NCI-H2081 (cell line): ENCODE results near the gene SRP14.
"Not testable (repeated sequence)": the region's sequence is repeated elsewhere in the genome, so short reads cannot be mapped to it uniquely, and the experiment has no call there.

Source experiments
- DNase-seq, 2 experiments: peaks; one replicate each; lab custom pipeline; 2025; lab: John Stamatoyannopoulos, UW

The SRP14 gene

DNA sequence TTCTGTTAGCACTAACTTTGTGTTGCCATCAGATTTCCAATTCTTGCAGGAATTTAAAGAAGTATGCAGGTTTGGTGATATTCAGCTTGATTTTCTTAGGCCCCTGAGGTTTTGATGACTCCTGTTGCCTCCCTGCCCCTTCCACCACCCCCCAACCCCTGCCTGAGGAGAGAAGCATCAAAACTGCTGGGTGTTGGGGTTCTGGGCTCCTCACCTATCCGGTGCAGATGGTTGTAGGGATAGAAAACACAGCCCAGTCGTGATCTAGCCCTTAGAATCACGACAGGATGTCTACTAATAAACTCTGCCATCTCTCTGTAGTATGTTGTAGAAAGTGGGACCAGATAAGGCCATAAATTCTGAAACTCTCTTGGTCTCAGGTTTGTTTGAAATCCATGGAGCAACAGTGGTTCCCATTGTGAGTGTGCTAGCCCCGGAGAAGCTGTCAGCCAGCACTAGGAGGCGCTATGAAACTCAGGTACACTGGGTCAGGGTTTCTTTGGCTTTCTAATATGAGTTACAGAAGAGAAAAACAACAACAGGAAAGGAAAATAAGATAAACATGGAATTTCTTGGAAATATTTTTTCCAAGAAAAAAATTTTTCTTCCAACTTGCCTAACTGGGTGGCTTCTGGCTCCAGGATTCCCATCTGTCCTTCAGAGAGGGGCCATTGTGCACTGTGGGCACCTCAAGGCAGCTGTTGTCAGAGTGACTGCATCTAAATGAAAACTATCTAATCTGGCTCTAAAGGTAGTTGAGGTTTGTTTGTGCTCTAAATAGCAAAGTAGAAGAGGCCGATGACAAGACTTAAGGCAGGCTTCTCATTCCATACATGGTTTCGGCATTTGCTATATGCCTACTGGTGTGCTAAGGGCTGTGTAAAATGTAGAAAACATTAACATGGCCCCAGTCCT is 8.7 kb downstream of the SRP14 start:
- peak in 1 of 2 experiments; percentile 11 for DNase-seq

DNA sequence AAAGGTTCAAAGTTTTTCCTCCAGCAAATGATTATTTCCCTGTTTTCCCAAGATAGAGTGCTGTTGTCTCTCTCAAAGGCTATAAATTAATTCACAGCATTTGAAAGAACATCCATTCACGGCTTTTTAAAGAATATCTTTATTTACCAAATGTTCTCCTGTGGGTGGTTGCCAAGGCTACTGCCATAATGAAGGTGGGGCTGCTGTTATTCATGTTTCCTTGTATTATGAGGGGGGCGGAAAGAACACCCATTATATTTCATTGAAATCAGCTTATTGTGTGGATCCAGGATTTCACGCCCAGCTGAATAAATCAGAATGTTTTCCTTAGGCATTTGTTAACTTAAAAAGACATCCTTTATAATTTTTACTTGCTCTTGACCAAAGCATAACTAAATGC is 10.1 kb downstream of the SRP14 start:
- peak; percentile 50 to 59 for DNase-seq

DNA sequence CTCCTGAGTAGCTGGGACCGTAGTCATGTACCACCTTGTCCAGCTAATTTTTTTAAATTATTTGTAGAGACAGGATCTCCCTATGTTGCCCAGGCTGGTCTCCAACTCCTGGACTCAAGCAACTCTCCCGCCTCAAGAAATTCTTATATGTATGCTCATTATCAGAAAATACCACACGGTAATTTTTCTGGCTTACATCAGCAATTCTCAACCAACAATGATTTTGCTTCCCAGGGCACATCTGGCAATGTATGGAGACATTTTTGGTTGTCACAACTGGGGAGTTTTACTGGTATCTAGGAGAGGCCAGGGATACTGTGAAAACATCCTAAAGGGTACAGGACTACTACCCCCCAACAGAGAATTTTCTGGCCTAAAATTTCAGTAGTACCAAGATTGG is 10.8 kb downstream of the SRP14 start:
- DNase-seq: no peak

DNA sequence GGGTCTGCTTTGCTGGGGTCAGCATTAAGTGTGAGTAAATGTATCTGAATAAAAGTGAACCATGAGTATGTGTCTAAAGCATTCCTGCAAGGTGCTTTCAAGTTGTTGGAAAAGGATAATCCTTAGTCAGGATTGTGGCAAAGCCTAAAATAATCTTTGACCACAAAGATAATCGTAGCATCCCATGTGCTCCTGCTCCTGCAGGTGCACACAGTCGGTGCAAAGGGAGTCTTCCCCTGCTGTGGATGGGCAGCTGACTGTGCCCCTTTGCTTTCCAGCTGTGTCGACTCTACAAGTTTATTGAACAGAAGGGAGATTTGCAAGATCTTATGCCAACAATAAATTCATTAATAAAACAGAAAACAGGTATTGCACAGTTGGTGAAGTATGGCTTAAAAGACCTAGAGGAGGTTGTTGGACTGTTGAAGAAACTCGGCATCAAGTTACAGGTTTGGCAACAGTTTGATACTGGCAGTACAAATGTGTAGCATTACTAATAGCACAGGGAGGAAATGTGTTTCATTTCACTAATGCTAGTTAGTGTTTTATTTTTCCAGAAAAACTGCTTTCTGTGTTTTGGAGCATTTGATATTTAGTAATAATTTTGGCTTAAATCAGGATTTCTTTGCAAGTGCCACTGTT is 22.6 kb downstream of the SRP14 start:
- no peak for DNase-seq

DNA sequence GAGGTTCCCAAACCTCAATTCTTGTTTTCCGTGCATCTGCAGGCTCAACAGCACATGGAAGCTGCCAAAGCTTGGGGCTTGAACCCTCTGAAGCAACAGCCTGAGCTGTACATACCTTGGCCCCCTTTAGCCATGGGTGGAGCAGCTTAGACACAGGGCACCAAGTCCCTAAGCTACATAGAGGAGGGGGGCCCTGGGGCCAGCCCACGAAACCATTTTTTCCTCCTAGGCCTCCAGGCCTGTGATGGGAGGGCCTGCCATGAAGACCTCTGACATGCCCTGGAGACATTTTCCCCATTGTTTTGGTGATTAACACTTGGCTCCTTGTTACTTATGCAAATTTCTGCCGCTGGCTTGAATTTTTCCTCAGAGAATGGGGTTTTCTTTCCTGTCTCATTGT is 24.6 kb downstream of the SRP14 start:
- DNase-seq: no peak

DNA sequence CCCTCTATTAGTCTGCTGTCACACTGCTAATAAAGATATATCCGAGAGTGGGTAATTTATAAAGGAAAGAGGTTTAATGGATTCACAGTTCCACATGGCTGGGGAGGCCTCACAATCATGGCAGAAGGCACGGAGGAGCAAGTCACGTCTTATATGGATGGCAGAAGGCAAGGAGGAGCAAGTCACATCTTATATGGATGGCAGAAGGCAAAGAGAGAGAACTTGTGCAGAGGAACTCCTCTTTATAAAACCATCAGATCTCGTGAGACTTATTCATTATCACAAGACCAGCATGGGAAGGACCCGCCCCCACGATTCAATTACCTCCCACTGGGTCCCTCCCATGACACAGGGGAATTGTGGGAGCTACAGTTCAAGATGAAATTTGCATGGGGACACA is 25.6 kb downstream of the SRP14 start:
- not testable (repeated sequence) for DNase-seq

DNA sequence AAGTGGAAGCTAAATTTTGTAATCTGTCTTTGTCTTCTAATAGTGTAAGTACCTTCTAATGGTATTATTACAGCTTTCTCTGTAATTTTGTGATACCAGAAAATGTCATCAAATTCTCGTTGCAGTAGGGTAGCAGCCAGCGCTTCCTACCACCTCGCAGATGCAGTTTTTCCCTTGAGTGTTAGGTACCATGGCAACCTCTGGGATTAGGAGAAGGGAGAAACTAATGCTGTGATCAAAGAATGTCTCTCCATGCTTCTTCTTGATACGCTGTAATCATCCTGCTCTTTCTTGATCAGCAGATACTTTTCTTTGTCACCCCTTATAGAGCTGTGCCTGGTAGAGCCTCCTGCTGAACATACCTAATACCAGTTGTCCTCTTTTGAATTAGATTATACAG is 27.7 kb downstream of the SRP14 start:
- DNase-seq: no peak

DNA sequence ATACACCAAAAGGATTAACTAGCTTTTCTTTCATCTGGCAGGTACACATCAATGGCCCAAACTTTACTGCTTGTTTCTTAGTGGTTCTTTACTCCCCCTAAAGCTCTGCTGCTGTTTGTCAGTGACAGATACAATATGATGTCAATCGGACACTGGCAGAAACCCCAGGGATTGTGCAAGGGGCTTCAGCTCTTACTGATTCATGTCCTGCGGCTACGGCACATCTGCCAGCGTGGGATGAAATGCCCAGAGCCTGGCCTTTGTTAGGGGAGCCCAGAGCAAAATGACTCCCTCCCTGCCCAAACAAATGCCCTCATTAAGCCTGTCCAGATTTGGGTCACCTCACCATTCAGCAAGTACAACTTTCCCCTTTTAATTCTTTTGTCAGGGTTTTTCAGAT is 28.3 kb downstream of the SRP14 start:
- DNase-seq: no peak

DNA sequence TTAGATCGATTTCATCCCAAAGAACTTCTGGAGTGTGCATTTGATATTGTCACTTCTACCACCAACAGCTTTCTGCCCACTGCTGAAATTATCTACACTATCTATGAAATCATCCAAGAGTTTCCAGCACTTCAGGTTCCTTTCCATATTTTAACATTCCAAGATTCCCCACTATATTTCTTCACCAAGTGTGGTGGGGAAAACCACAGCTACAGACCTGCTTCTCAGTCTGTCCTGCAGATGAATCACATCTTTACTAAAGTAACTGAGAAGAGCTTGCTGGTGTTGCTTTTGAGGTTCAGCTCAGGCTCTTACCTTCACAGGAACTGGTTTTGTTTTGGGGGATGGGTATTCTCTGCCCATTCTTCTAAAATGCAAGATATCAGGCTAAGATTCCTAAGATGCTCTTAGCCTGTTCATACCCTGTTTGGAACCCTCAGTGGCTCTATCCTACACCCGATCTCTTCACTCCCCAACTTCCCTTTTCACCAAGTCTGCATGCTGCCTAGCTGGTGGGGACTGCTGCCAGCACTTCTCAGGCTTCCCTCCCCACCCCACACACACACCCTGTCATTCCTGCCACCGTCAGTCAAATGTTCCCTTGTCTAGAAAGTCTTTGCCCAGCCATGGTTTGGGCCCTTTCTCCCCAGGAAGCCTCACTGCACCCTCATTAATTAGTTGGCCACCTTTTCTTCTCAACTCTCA is 30.8 kb downstream of the SRP14 start:
- DNase-seq: no peak

DNA sequence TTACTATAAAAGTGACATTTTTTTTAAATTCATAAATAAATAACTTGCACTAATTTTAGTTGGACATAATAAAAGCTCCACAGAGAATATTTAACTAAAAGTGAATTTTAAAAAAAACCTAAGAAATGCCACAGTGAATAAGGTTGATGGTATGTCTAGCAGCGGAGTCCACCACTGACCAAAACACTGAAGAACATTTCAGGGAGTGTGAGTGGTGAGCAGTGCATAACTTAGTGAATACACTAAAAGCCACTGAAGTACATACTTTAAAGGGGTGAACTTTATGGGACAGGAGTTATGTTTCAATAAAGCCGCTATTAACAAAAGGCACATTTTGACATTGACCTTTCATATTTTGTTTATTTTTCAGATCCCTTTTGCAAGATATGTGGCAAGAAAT is 32.3 kb downstream of the SRP14 start:
- DNase-seq: no peak

DNA sequence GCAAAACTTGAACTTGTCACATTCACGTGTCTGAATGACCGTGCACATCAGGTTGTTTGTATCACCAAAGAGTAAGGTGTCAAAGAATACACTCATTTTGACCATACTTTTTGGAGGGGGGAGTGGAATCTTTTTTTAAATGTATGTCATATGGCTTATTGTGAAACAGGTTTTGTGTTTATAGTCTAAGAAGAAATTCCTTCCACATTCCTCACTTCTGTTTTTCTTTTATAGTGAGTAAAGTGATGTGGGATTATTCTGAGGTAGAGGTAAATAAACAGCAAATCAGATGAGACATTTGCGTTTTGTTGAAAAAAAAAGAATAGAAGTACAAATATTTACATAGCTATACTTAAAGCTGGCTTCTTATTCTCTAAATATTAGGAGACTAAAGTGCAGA is 33.0 kb downstream of the SRP14 start:
- no peak for DNase-seq

DNA sequence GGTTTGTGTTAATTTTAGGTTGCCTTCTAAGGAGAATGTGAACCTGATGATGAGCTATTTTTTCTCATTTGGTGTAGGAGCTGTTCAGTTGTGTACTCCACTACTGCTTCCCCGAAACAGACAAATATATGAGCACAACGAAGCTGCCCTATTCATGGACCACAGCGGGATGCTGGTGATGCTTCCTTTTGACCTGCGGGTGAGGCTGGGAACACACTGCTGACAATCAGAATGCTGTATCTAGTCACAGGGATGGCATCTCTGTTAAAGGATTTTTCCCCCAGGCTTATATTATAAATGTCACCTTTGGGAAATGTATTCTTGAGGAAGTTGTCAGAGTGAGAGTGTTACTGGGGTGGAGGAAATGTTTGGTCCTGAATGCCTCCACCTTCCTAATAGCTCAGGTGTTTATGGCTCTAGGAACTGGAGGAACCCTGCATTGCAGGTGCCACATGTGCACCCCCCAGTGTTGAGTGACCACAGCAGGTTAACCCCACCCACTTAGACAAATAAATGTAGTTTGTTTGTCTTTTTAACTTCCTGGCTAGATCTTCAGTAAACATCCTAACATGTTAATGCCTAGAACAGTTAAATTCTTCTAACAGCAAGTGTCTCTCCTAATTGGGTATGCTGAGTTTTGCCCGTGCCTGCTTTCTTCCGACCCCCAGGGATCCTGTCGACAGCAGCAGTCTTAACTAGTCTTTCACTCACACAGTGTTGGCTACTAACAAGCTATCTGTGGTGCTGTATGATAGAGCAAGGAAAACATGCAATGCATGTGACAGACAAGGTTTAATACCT is 35.7 kb downstream of the SRP14 start:
- no peak for DNase-seq

DNA sequence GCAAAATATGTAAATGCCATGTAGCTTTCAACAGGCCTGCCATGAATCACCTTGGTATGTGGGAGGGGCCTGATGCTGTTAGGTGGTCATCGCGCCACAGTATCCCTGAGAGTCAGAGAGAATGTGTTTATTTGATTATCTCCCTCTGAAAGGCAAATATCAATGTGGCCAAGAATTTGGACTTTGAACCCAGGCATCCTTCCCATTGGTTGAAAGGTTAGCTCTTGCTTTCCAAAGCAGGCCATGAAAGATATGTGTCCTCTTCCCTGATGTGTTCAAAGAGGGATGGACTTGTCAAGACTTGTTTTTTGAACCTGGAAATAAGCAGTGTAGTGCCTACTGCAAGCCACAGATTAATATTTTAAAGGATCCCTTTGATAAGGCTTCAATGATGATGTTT is 36.7 kb downstream of the SRP14 start:
- DNase-seq: no peak

DNA sequence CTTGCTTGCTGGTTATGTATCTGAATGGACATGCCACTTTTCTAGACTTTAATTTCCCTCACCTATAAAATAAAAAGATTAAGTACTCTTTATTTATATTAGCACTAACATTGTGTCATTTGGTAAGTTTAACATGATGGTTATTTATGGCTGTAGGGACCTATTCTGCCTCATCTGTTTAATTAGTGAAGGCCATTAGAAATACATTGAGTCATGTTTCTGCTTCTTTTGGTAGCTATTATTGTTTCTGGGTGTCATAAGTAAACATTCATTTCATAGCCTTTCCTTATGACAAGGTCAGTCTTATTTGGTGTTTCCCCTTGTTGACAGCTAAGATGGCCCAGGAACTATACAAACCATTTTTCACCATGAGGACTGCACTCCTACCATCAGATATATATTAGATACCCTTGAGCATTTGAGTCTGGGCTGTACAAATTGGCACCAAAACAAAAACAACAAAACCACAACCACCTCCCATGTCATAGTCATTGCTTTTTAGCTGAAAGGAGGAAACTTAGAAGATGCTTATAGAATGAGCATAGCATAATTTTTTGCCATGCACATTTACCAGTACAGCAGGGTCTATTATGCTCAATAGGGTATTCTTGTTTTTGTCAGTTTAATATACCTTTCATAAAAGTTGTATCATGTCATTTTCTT is 39.3 kb downstream of the SRP14 start:
- DNase-seq: no peak

DNA sequence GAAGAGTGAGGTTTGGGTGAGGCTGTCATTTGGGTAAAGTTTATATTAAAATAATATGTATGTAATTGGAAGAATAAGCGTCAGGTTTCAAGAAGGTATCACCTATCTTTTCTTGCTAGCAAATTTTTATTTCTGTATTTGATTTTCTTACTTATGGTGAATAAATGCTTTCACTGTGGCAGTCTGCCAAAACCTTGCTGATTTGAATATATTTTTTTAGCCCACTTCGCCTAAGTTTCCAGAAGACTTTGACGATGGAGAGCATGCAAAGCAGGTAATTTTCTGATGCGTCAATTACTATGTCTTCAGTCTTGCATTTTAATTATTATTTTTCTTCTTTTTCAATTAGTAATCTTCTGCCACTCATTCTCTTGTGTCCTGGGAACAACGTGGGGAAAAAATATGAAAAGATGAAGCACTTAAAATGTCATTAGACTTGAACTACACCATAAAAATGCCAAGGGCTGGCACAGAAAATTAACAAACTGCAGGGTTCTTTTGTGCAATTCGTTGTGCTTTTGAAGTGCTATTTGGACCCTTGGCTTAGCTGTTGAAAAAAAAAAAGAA is 40.4 kb downstream of the SRP14 start:
- no peak for DNase-seq

DNA sequence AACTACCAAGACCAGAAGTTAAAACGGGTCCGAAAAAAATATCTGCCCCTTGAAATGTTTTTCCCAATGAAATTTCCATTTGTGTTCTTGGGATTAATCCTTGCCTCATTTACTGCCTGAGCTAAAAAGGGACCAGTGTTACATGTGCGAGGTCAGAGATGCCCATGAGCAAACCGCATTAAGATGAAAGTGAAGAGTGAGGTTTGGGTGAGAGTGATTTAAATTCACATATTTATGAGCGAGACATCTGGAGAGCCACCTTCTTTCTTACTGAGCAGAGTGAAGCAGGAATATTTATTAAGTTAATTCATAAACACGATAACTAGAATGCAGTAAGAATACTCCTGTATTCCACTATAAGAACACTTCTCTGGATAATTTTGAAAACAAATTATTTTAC is 41.3 kb downstream of the SRP14 start:
- DNase-seq: no peak

DNA sequence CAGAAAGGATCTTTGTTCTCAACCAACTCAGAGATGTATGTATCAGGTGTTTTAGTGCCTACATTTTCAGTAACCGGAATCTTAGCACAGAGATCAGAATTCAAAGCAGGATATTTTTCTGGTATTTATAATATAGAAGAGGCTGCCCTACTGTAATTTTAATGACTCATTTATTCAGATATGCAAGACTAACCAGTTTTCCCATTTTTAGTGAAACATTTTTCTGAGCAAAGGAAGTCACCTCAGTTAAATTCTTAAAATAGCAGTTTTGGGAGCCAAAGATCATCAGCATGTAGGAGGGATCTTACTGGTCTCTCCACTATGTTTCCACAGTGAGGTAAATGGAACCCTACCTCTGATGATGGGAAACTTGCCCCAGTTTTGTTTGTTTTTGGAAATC is 42.0 kb downstream of the SRP14 start:
- DNase-seq: no peak

DNA sequence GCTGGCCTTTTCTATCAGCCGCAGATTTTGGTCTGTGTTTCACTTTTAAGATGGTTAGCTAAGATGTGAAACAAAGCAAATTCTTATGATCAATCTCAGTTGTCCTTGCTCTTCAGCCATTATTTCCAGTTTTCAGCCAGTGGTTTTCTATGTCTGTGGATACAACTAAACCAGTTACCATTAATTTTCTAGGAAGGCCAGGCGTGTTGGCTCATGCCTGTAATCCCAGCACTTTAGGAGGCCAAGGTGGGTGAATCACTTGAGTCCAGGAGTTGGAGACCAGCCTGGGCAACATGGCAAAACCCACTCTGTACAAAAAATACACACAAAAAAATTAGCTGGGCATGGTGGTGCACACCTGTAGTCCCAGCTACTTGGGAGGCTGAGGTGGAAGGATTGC is 42.8 kb downstream of the SRP14 start:
- not testable (repeated sequence) for DNase-seq

DNA sequence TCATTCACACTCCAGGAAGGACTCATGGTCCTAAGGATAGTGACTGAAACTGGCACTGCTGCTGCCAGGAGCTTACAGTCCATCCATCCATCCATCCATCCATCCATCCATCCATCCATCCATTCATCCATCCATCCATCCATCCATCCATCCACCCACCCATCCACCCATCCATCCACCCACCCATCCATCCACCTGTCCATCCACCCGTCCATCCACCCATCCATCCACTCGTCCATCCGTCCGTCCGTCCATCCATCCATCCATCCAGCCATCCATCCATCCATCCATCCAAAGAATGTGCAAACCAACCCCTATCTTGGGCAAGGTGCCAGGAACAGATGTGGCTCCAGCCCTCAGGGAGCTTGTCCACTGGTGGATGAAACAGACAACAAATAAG is 46.0 kb downstream of the SRP14 start:
- not testable (repeated sequence) for DNase-seq

DNA sequence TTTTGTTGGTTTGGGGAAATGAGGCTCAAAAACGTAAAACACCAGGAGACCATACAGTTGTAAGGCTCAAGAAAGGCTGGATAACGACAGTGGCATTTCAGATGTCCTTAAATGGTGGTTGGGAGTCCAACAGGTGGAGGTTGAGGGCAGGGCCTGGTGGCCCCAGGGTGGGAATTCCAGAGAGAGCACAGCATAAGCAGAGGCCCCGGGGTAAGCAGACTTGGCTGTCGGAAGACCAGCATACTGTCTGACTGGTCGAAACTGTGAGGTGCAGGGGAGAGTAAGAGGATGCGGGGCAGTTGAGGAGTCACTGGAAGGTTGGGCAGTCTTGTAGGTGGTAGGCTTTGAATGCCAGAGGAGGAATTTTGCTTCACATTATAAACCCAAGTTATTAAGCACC is 48.3 kb downstream of the SRP14 start:
- no peak for DNase-seq

DNA sequence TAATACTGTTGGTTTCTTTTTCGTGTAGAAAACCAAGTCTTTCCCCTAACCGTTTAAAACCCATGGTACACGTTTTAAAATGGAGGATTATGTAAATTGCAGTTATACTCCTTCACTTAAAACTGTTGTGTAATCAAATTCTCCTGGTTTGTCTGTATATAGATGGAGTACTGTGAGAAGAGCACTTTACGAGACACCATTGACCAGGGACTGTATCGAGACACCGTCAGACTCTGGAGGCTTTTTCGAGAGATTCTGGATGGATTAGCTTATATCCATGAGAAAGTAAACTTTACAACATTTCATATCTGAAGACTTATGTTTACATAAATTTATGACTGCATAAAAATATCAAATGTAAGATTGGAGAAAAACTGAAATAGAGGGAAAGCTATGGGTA is 51.2 kb downstream of the SRP14 start:
- no peak for DNase-seq
